ENCODE measurements around the gene COL23A1.

GRCh38 chr5:178216088-178216534 is 374.1 kb downstream of the COL23A1 start:
- TF ChIP-seq GATA3 (IDR thresholded peaks at IDR 0.05; ENCODE audit: low read depth, low read length) (no peak), GATA2 (IDR thresholded peaks at IDR 0.05; ENCODE audit: low read depth, low read length) (no peak)

Measured in SH-SY5Y (cell line).